GM04503 (cell line): ENCODE results near the gene CLEC4E.
"Not testable (repeated sequence)": the region's sequence is repeated elsewhere in the genome, so short reads cannot be mapped to it uniquely, and the experiment has no call there.

Experiments used
- DNase-seq: peaks from one replicate; pipeline ENCODE4 v3.0.0-alpha.2; 2012; ENCODE audit warnings: low read depth

The CLEC4E gene

GRCh38 chr12:8537820-8538219 is 2.9 kb downstream of the CLEC4E start:
- DNase-seq: not testable (repeated sequence)

DNA sequence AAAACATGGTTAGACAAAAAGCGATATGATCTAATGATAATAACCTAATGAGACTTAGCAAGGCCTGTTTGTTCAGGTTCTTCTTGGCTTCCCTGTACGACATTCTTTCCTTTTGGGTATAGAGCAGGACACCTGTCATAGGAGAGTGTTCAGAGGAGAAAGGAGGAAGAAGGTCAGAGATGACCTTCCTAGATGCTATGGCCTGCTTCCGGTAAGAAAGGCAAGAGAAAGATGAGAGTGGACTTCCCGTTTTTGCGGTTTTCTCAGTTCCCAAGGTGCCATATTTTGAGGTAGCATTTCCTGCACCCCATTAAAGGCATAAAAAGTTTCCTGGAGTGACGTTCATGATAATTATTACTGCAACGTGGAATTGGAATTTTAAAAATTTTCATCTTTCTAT is 8.7 kb downstream of the CLEC4E start:
- no peak for DNase-seq

GRCh38 chr12:8527250-8528130 is 13.2 kb downstream of the CLEC4E start:
- DNase-seq: no peak

DNA sequence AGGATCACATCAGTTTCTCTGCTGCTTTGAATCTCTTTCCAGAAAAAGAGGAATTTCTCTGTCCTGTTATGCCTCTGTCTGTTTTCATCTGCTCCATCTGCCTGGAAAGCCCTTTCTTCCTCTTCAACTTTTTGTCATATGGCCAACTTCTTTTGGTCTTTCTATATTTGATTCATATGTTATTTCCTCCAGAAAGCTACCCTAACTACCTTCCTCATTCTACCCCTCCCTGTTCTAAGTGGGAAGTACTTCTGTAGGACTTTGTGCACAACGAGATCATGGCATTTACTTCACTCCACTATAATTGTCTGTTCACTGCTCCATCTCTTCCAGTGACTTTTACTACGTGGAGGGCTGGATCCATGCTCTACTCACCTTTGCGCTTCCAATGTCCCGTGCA is 21.5 kb downstream of the CLEC4E start:
- no peak for DNase-seq

DNA sequence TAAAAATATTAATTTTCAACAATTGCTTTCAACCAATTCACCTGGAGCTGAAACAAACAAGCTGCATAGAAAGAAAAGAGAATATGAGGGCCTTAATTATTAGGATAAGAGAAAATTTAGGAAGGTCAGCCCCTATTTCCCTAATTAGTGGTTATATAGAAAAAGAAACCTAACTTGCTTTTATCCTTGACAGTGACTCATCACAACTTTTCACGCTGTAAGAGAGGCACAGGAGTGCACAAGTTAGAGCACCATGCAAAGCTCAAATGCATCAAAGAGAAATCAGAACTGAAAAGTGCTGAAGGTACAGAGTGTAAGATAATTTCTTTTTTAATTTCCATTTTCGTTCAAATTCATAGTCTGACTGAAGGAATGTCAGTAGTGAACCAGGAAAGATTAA is 22.7 kb downstream of the CLEC4E start:
- DNase-seq: no peak

DNA sequence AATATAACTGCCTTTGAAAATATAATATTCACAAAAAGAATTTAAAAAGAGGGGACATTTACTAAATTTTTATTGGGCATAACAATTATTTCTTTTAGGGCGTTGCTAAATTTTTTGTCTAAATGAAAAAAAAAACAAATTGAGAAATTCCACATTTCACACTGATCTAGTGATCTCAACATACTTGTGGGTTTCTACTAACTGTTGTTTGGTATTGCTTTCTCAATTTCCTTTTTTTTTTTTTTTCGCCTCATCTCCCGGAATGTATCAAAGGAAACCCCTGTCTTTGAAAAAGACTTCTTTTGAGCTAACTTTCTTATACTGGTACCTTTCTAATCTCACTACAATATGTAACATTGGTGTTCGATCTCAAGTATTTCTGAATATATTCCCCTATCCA is 27.4 kb downstream of the CLEC4E start, which contains the start of gene CLEC4D:
CLEC4D (plus strand) TSS at position 248 of the 400 bp plus-strand sequence. CDS start 230 bp downstream, outside the sequence.
- no peak for DNase-seq

GRCh38 chr12:8508910-8509841 is 31.5 kb downstream of the CLEC4E start:
- no peak for DNase-seq

DNA sequence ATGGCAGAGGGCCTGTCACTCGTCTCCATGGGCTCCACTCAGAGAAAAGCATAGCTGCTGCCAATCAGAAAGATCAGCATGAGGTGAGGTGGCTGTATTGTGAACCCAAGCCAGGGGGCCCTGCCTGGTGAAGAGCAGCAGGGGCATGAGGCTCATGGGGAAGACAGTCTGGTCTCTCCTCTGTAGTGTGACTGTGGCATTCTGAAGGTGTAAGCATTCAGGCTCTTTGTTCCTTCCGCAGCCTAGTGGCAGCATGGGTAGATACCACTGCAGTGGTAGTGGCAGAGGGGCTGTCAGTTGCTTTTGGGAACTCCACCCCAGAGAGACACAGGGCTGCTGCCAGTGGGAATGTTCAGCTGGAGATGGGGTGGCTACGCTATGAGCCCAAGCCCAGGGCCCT is 32.5 kb downstream of the CLEC4E start:
- no peak for DNase-seq

DNA sequence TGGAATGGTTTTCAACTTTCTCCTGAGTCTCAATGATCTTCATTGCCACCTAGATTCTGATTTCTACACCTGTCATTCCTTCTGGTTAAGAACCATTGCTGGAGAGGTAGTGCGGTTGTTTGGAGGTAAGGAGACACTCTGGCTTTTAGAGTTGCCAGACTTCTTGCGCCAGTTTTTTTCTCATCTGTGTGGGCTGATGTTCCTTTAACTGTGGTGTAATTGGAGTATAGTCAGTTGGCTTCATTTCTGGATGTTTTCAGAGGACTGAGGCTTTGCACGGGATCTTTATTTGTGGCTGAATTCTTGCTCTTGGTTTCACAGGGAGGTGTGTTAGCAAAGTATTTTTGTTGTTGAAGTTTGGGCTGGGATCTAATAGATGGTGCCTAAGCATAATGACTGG is 33.1 kb downstream of the CLEC4E start:
- DNase-seq: no peak

GRCh38 chr12:8504351-8504750 is 36.4 kb downstream of the CLEC4E start:
- DNase-seq: no peak

DNA sequence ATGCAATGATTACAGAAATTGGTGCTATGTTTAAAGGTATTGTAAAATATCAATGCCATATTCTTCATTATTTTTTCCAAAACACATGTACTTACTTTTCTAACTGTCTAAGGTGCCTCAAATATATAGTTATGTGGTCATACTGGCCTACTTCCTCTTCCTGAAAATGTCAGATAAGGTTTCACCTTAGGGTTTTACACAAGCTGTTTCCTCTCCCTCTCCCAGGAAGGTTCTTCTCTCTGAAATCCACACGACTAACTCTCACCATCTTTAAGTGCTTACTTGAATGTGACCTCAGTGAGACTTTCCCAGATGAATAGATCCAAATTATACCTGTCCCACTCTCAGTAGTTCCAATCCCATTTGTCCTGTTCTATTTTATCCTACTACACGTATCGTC is 39.0 kb downstream of the CLEC4E start:
- DNase-seq: no peak

GRCh38 chr12:8499616-8500015 is 41.1 kb downstream of the CLEC4E start:
- DNase-seq: no peak

DNA sequence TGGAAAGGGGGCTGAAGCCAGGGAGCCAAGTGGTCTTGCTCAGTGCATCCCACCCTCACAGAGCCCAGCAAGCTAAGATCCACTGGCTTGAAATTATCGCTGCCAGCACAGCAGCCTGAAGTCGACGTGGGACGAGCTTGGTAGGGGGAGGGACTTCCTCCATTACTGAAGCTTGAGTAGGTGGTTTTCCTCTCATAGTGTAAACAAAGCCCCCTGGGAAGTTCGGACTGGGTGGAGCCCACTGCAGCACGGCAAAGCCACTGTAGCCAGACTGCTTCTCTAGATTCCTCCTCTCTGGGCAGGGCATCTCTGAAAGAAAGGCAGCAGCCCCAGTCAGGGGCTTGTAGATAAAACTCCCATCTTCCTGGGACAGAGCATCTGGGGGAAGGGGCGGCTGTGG is 44.6 kb downstream of the CLEC4E start:
- not testable (repeated sequence) for DNase-seq

DNA sequence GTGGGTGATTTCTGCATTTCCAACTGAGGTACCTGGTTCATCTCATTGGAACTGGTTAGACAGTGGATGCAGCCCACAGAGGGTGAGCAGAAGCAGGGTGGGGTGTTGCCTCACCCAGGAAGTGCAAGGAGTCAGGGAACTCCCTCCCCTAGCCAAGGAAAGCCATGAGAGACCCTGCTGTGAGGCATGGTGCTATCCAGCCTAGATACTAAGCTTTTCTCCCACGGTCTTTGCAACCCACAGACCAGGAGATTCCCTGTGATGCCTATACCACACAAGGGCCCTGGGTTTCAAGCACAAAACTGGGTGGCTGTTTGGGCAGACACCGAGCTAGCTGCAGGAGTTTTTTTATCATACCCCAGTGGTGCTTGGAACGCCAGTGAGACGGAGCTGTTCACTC is 45.0 kb downstream of the CLEC4E start:
- DNase-seq: not testable (repeated sequence)

DNA sequence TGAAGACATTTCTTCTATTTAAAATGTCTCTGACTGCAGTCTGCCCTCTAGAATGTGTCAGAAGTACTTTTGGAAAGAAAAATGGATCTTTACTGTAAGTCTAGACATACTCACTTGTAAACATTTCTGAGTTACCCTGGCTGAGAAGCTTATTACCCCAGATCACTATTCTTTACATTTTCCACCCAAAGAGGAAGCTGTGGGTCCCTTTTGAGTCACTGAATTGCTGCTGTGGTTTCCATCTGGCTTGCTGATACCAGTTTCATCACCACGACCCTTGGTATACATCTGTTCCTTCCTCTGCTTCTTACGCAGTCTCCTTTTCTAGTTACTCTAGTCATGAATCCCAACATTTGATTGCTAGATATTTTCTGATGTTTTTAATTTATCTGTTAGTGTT is 47.6 kb downstream of the CLEC4E start:
- DNase-seq: no peak

- DNase-seq: no peak
These were observed 48.8 kb downstream of the CLEC4E start for GRCh38 chr12:8491646-8492530.
